K562 (cell line): ENCODE measurements around the gene S100A6. TPM values are rescaled to one million over a fixed set of nuclear protein-coding genes. Genes with fewer than 3 reads are reported as not detected.

Source experiments
- CREM ChIP-seq: IDR thresholded peaks from 2 replicates; pipeline ENCODE4 v1.6.1; 2014; ENCODE audit warnings: antibody characterized with exemption, low read depth
- CTCF ChIP-seq, 3 experiments: IDR thresholded peaks in 2 of 3; conservative IDR thresholded peaks in 1 of 3; 2 replicates each; pipeline ENCODE4 v1.5.1; 2011 to 2012; ENCODE audit warnings: low read length in 3 of 3, mild to moderate bottlenecking in 3 of 3, control low read depth in 2 of 3, improper control_type of control experiment in 1 of 3, inconsistent platforms in 1 of 3, low read depth in 1 of 3, mixed read lengths in 1 of 3, moderate library complexity in 1 of 3; ENCODE audit not compliant: insufficient read depth in 2 of 3
- EP400 ChIP-seq: fragments of 450-650 bp; IDR thresholded peaks from 2 replicates; pipeline ENCODE4 v1.6.1; 2017; ENCODE audit warnings: antibody characterized with exemption, mild to moderate bottlenecking, moderate library complexity
- ESRRB ChIP-seq: fragments of 250-450 bp; sonication (Bioruptor Pico); IDR thresholded peaks from 2 replicates; pipeline ENCODE4 v1.5.0; 2020; ENCODE audit warnings: mild to moderate bottlenecking, moderate library complexity, borderline replicate concordance
- GABPA ChIP-seq: fragments of 200-800 bp; sonication (Bioruptor generic); conservative IDR thresholded peaks from 2 replicates; pipeline ENCODE4 v1.6.1; 2016; ENCODE audit warnings: low read depth, missing genetic modification characterization, missing compliant biosample characterization
- GATAD2A ChIP-seq: fragments of 450-650 bp; IDR thresholded peaks from 2 replicates; pipeline ENCODE4 v1.6.1; 2017
- MAFK ChIP-seq: IDR thresholded peaks from 2 replicates; pipeline ENCODE4 v1.6.1; 2011; ENCODE audit warnings: low read length, improper control_type of control experiment
- MIER1 ChIP-seq: fragments of 450-650 bp; IDR thresholded peaks from 2 replicates; pipeline ENCODE4 v1.6.1; 2016; ENCODE audit warnings: antibody characterized with exemption, mild to moderate bottlenecking, low read depth
- NR2F6 ChIP-seq: fragments of 450-650 bp; formaldehyde crosslinking; IDR thresholded peaks from 2 replicates; pipeline ENCODE4 v1.4.0; 2020; ENCODE audit warnings: mild to moderate bottlenecking
- NRF1 ChIP-seq, 2 experiments: fragments of 450-650 bp; IDR thresholded peaks in 1 of 2; conservative IDR thresholded peaks in 1 of 2; 2 replicates each; pipeline ENCODE4 v1.6.1; 2014; ENCODE audit warnings: mild to moderate bottlenecking in 2 of 2
- POLR2AphosphoS5 ChIP-seq: IDR thresholded peaks from 2 replicates; pipeline ENCODE4 v1.6.1; 2011; ENCODE audit warnings: mild to moderate bottlenecking, low read depth, low read length, moderate library complexity; ENCODE audit not compliant: control insufficient read depth, insufficient read depth
- SAFB ChIP-seq: fragments of 200-400 bp; formaldehyde crosslinking; IDR thresholded peaks from 2 replicates; pipeline ENCODE4 v1.6.1; 2017; ENCODE audit warnings: low read depth, low read length, borderline replicate concordance
- SP2 ChIP-seq: IDR thresholded peaks from 2 replicates; pipeline ENCODE4 v1.6.1; 2011; ENCODE audit warnings: mild to moderate bottlenecking, low read depth, low read length, moderate library complexity; ENCODE audit not compliant: poor library complexity, severe bottlenecking; ENCODE audit errors: extremely low read depth
- SPI1 ChIP-seq: IDR thresholded peaks from 2 replicates; pipeline ENCODE4 v1.6.1; 2011; ENCODE audit warnings: low read depth, low read length, control low read depth, borderline replicate concordance
- SRSF1 ChIP-seq: fragments of 200-400 bp; formaldehyde crosslinking; IDR thresholded peaks from 2 replicates; pipeline ENCODE4 v1.6.1; 2017; ENCODE audit warnings: mild to moderate bottlenecking, low read depth, low read length, moderate library complexity
- TCFL5 ChIP-seq: fragments of 250-450 bp; sonication (Bioruptor Pico); conservative IDR thresholded peaks from 2 replicates; pipeline ENCODE4 v1.6.1; 2021; ENCODE audit warnings: mild to moderate bottlenecking, moderate library complexity, matching md5 sums
- XRCC4 ChIP-seq: IDR thresholded peaks from one replicate; pipeline ENCODE4 v1.6.1; 2011; ENCODE audit not compliant: insufficient read depth, insufficient read length; ENCODE audit errors: extremely low read depth
- polyA plus RNA-seq, 8 experiments: library from polyadenylated mRNA; depleted of rRNA in 4 of 8; stranded (reverse) in 5 of 8; unstranded in 3 of 8; fragments of >200 nt; fragmentation: Nextera tagmentation in 2 of 8; fragmentation: Illumina TruSeq in 1 of 8; extraction: Ambion mirVana in 2 of 8; extraction: Trizol in 1 of 8; gene quantifications; 2 replicates each; pipeline versions ENCODE4 v1.2.1 to v1.2.3, GENCODE V29; 2011 to 2014; ENCODE audit warnings: inconsistent platforms in 1 of 8, missing spikeins in 1 of 8
- total RNA-seq, 7 experiments: library from RNA; depleted of rRNA in 6 of 7; stranded (reverse); fragments of >200 nt in 6 of 7; fragmentation: Illumina TruSeq in 2 of 7; extraction: Trizol in 2 of 7; gene quantifications; 2 replicates each; pipeline versions ENCODE4 v1.2.1 to v1.2.3, GENCODE V29; 2011 to 2021; ENCODE audit warnings: low replicate concordance in 1 of 7
- TF ChIP-seq, protein P1 (sequence below): IDR thresholded peaks from 2 replicates; pipeline ENCODE4 v1.6.1; 2014; ENCODE audit warnings: antibody characterized with exemption
- TF ChIP-seq, protein P2 (sequence below): fragments of 200-400 bp; formaldehyde crosslinking; IDR thresholded peaks from 2 replicates; pipeline ENCODE4 v1.6.1; 2017; ENCODE audit warnings: mild to moderate bottlenecking, low read depth, low read length, moderate library complexity

Gene S100A6
- total and polyA plus RNA-seq, 9 of the 15 experiments (the other 6 are each of a cell fraction or from before 2014, with no cell fraction given) = 9.8 to 66.5 (median 23.2) TPM

DNA sequence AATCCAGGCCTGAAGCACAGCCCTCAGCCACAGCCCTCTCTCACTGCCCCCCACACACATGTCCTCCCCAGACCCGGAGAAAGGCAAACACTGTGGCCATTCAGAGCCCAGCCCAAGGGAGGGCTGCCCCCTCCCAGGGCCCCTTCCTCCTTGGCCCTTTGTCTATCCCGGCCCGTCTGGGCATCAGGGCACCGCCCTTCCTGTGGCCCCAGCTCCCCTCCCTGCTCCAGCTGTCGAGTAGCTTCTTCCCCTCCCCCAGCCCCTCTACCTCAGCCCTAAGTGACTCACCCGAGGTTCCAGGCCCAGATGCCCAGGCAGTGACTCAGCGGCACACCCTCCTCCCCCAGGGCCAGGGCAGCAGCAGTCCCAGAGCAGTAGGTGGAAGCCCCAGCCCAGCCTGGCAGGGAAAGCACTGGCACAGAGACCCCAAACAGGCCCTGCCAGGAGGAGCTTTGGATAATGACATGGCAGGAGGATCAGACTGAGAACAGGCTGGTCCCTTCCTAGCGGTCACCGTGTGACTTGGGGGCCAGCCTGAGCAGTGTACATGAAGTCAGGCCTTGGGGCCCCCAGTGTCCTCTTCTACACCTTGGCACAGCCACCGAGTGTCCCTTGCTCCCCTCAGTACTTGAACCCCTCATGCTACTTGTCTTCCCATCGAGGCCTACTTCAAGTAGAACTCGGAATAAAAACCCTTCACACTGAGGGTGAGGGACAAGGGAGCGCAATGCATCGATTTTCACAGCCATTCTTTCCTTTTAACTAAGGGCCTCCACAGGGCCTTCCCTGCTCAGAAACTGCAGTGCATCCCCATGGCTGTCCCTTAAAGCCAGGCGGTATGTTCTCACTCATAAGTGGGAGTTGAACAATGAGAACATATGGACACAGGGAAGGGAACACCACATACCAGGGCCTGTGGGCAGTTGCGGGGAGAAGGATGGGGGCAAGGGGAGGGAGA lies 30.9 kb upstream of the S100A6 start (continued):
- TF ChIP-seq POLR2AphosphoS5 (peak; percentile 63; the same call in 1 of the 2 replicates), GATAD2A (peak; percentile 99), SRSF1 (no peak), NRF1 (conservative IDR thresholded peaks at IDR 0.05 in 1 of 2, IDR thresholded peaks at IDR 0.05 in 1 of 2) (peak; percentile 29 to 43; a peak in 2 of 4 replicates), ESRRB (CRISPR knock-in tag) (no peak), MAFK (peak; percentile 68), XRCC4 (no peak), MIER1 (no peak), TCFL5 (CRISPR knock-in tag) (no peak), GABPA (tag) (peak; percentile 55), SP2 (no peak), SPI1 (no peak), SAFB (no peak), CREM (peak; percentile 78), EP400 (peak; percentile 76), CTCF (IDR thresholded peaks at IDR 0.05 in 2 of 3, conservative IDR thresholded peaks at IDR 0.05 in 1 of 3; ENCODE audit: insufficient read depth in 2 of 3, low read depth in 1 of 3, low read length in 3 of 3) (no peak), NR2F6 (CRISPR knock-in tag) (no peak)
- TF ChIP-seq, protein P1, sequence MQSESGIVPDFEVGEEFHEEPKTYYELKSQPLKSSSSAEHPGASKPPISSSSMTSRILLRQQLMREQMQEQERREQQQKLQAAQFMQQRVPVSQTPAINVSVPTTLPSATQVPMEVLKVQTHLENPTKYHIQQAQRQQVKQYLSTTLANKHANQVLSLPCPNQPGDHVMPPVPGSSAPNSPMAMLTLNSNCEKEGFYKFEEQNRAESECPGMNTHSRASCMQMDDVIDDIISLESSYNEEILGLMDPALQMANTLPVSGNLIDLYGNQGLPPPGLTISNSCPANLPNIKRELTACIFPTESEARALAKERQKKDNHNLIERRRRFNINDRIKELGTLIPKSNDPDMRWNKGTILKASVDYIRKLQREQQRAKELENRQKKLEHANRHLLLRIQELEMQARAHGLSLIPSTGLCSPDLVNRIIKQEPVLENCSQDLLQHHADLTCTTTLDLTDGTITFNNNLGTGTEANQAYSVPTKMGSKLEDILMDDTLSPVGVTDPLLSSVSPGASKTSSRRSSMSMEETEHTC = 0 out of 2 replicates have a peak, but pooled peaks have one; percentile 27
- TF ChIP-seq, protein P2, sequence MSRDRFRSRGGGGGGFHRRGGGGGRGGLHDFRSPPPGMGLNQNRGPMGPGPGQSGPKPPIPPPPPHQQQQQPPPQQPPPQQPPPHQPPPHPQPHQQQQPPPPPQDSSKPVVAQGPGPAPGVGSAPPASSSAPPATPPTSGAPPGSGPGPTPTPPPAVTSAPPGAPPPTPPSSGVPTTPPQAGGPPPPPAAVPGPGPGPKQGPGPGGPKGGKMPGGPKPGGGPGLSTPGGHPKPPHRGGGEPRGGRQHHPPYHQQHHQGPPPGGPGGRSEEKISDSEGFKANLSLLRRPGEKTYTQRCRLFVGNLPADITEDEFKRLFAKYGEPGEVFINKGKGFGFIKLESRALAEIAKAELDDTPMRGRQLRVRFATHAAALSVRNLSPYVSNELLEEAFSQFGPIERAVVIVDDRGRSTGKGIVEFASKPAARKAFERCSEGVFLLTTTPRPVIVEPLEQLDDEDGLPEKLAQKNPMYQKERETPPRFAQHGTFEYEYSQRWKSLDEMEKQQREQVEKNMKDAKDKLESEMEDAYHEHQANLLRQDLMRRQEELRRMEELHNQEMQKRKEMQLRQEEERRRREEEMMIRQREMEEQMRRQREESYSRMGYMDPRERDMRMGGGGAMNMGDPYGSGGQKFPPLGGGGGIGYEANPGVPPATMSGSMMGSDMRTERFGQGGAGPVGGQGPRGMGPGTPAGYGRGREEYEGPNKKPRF = no peak
